A673 (cell line): ENCODE results near the gene CREB3L1.

Experiments used
- EZH2 ChIP-seq: fragments of 200-600 bp; sonication (generic); IDR thresholded peaks from 2 replicates; pipeline ENCODE4 v1.6.1; 2017; ENCODE audit warnings: borderline replicate concordance, low read depth, mild to moderate bottlenecking, mixed read lengths, antibody characterized with exemption, low read length; ENCODE audit not compliant: poor library complexity, severe bottlenecking
- TF ChIP-seq, protein P1 (sequence below): fragments of 300-800, 200-600 bp; sonication (generic); conservative IDR thresholded peaks from 2 replicates; pipeline ENCODE4 v1.5.1; 2017; ENCODE audit warnings: low read depth, mild to moderate bottlenecking, antibody characterized with exemption, low read length, moderate library complexity, mixed read lengths

- TF ChIP-seq, protein P1, sequence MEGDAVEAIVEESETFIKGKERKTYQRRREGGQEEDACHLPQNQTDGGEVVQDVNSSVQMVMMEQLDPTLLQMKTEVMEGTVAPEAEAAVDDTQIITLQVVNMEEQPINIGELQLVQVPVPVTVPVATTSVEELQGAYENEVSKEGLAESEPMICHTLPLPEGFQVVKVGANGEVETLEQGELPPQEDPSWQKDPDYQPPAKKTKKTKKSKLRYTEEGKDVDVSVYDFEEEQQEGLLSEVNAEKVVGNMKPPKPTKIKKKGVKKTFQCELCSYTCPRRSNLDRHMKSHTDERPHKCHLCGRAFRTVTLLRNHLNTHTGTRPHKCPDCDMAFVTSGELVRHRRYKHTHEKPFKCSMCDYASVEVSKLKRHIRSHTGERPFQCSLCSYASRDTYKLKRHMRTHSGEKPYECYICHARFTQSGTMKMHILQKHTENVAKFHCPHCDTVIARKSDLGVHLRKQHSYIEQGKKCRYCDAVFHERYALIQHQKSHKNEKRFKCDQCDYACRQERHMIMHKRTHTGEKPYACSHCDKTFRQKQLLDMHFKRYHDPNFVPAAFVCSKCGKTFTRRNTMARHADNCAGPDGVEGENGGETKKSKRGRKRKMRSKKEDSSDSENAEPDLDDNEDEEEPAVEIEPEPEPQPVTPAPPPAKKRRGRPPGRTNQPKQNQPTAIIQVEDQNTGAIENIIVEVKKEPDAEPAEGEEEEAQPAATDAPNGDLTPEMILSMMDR: no peak
- no peak for TF ChIP-seq EZH2
Measured at GRCh38 chr11:46334211-46334610, 56.7 kb downstream of the CREB3L1 start.
